Stimulated activated CD4-positive, alpha-beta T cell treated with anti-CD3 and anti-CD28 coated beads, Interleukin-1b, Interleukin-23, amount 100 ng/mL, for 24 hours (primary cell): ENCODE data around the gene ROR1.
"Not testable (repeated sequence)": the region's sequence is repeated elsewhere in the genome, so short reads cannot be mapped to it uniquely, and the experiment has no call there.

ENCODE experiments used
- DNase-seq, 4 experiments: peaks; one replicate each; pipeline ENCODE4 v3.0.0-alpha.2; 2020; ENCODE audit warnings: low read depth in 4 of 4, low spot score in 1 of 4

The ROR1 gene

GRCh38 chr1:64203420-64203819 lies 429.6 kb downstream of the ROR1 start, which contains the start of gene UBE2U:
TSS of gene UBE2U (plus strand) at chr1:64203623. CDS start at chr1:64204051, 428 bp downstream.
- no peak for DNase-seq

GRCh38 chr1:64209221-64209620 lies 435.4 kb downstream of the ROR1 start:
- DNase-seq, result no peak

GRCh38 chr1:64212031-64212430 lies 438.2 kb downstream of the ROR1 start:
- no peak for DNase-seq

GRCh38 chr1:64215576-64215975 lies 441.8 kb downstream of the ROR1 start:
- no peak for DNase-seq

GRCh38 chr1:64220241-64220640 lies 446.4 kb downstream of the ROR1 start:
- DNase-seq, result no peak

GRCh38 chr1:64223329-64224151 lies 449.7 kb downstream of the ROR1 start:
- no peak for DNase-seq

- DNase-seq, result not testable (repeated sequence)
These were observed 450.4 kb downstream of the ROR1 start for GRCh38 chr1:64224236-64224635.

GRCh38 chr1:64228167-64228957 lies 454.5 kb downstream of the ROR1 start:
- no peak for DNase-seq

GRCh38 chr1:64229307-64229706 lies 455.5 kb downstream of the ROR1 start:
- DNase-seq, result no peak
